Mucosa of gallbladder (tissue), 1 donor: ENCODE results near the gene SIN3A. TPM values are rescaled to one million over a fixed set of nuclear protein-coding genes. Genes with fewer than 3 reads are reported as not detected.
A peak's percentile ranks its signal among the peaks of the same experiment; 100 is the strongest.

Source experiments
- DNase-seq: peaks from one replicate; pipeline ENCODE4 v3.0.0-alpha.2; 2020; ENCODE audit warnings: low spot score
- total RNA-seq: library from RNA; stranded (reverse); gene quantifications from one replicate; pipeline ENCODE4 v1.2.1, GENCODE V29; 2021
- donor health status: DM: no; HTN: no; CAD: no.

Gene SIN3A
- total RNA-seq, 1 donor from 2014 or later: 65.5 TPM

DNA sequence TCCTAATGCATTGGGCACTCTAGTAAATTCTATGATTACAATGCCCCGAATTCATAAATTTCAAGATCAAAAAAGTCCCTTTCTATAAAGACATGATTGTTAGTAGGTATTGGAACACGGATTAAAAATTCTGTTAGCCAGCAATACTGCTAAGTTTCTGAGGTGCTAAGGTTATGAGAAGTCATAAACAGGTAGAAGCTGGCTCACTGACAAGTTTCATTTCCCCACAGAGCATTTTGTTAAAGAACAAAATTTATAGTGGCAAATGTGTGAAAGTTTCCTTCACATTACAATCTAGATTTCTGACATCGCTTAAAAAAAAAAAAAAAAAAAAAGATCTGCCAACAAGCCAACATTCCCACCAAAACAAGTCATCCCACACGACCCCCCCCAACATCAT, 70.7 kb downstream of the SIN3A start:
- DNase-seq: no peak

DNA sequence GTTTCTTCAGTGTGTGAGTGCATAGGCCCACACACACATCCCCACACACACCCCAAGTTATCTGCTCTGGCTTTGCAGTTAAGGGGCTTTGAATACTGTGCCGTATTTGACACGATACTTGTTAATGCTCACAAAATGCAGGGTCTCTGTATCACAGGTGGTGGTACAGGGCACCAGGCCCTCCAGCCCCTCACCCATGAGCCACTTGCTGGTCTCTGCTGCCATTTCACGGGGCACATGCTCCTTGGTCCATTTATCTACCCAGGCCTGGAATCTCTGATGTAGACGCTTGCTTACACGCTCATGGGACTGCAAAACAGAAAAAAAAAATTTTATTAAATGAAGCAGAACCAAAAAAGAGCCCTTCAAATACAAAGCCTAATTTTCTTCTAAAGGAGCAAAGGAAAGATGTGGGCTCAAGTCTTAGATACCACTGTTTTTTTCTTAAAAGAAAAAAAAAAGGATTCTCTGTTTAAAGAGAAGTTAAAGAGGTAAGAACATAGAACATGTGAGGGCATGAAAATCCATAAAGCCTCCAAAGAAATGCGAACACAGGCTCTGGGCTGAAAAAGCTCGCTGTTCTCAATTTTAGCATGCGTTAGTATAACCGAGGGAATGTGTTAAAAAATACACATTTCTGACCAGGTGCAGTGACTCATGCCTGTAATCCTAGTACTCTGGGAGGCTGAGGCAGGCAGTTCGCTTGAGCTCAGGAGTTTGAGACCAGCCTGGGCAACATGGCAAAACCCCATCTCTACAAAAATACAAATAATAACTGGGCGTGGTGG, 79.4 kb downstream of the SIN3A start:
- no peak for DNase-seq

DNA sequence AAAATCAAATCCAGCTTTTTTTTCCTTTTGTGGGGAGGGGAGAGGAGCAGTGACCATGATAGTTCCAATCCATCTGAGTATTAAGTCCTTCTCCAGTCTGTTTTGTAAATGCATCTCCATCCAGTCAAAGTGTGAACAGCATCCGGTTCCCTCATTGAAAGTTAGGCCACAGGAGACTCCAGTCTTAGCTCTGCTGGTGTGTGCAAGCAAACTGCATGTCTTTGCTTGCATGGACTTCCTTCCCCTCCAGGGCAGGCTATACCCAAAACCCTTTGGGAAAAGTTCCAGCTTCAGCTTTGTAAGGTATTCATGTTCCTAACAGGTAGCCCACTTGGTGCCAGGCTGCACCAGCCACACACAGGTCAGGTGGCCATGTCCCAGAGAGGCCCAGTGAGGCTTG, 80.0 kb downstream of the SIN3A start:
- no peak for DNase-seq

DNA sequence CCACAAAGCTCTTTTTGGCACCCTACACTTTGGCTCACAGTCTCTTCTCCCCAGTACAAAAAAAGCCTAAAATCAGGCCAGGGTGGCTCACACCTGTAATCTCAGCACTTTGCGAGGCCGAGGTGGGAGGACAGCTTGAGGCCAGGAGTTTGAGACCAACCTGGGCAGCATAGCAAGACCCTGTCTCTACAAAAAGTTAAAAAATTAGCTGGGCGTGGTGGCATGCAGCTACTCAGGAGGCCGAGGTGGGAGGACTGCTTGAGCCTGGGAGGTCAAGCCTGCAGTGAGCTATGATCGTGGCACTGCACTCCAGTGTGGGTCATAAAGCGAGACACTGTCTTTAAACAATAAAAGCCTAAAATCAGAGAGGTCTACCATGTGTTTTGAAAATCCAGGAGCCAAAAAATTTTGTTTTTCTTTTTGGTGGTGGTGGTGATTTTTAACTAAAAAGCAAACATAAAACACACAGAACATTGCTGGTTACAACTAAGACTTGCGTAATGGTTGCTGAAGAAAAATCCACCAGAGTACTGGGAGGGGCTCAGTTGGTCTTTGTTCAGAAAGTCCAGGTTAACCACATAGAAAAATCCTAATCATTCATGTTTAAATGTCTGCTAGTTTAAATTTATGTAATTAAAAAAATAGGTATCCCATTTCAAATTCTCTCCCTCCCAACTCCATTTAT, 81.5 kb downstream of the SIN3A start:
- no peak for DNase-seq

DNA sequence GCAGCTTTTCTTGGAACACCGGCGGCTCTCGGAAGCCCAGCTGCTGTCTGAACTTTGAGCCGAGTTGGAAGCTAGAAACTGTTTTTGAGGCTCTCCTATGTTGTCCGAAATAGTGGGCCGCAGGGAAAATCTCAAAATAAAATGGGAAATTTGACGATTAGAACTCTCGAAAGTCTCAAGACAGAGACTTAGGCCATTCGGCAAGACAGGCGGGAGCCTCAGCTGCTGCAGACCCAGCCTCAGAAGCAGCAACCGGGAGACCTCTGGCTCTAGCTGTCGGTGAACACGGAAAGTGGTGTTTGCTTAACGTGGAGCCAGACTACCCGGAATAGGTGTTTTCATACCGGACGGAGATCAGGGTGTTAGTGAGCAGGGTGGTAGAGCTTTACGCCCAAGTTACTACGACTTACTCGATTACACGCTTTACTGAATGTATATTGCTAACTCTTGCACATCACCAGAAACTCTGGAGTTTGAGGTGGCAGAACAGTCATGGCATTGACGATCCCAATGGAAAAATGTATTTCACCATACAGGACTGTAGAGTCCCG, 82.7 kb downstream of the SIN3A start:
- DNase-seq: no peak

DNA sequence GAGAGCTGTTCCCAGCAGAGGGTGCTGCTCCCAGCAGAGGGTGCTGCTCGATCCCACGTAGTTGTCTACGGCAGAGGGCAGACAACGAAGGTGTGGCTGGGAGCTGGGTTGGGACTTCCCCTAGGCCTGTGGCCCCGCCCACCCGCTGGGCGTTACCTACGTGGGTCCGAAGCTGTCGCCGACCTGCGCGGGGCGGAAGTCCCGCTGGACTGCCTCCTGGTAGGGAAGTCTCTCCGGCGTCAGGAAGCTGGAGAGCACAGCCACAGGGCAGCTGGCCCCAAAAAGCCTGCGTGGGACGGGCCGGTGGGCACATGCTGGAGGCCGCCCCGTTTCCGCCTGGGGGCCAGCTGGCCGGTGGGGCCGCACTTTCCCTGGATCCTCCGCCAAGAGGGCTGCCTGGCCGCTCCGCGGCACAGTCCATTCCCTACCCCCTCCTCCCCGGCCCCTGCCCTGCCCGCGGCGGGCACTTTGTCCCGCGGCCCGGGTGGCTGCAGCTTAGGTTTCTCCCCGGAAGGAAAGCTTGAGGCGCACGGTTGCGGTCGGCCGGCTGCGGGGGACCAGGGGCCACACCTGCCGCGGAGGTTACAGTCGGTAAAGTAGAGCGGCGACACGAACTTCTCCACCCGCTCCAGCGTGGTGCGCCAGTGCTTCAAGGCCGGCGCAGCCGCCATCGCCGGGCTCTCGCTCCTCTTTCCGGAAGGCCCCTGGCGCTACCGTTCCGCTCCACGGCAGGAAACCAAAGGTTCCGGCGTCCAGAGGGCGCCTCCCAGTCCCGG, 83.4 kb downstream of the SIN3A start, which contains the start of gene MAN2C1:
MAN2C1 (minus strand) TSS at position 695 of the 776 bp plus-strand sequence; CDS start at position 671, 24 bp downstream.
- peak; percentile 95 for DNase-seq

DNA sequence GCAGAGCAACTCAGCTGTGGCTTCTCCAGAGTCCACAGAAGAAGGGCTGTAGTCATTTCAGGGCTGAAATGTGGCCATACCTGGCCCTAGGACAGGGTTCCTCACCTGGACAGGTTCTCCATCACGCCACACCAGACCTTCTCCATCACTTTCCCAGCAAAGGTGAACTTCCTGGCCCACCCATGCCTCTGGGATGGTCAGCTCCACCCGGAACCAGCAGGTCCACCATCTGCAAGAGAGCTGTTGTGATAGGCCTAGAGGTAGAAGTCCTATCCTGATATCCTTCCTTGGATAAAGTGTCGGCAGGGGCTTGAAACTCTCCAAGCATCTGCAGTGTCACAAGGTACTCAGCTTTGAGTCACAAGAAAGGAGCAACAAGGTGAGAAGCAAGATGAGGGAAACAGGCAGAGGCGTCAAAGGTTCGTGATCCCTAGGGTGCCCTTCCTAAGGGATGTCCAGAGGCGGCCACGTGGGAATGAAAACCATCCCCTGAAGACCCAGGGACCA, 84.0 kb downstream of the SIN3A start:
- no peak for DNase-seq

DNA sequence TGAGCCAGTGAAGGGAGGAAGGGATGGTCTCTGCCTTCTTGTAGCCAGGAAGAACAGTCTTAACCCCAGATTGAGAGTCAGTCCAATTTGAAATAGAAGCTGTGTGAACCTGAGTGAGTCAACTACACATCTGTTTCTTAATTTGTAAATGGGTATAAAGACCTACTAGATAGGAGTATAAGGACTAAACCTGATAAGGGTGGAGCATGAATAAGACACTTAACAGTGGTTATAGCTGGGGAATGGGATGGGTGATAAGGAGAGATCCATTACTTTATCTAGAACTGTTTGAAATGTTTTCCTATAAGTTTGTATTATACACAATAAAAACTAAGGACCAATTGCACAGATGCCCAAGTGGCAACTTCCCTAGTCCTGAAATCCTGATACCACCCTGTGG, 84.5 kb downstream of the SIN3A start:
- DNase-seq: no peak

DNA sequence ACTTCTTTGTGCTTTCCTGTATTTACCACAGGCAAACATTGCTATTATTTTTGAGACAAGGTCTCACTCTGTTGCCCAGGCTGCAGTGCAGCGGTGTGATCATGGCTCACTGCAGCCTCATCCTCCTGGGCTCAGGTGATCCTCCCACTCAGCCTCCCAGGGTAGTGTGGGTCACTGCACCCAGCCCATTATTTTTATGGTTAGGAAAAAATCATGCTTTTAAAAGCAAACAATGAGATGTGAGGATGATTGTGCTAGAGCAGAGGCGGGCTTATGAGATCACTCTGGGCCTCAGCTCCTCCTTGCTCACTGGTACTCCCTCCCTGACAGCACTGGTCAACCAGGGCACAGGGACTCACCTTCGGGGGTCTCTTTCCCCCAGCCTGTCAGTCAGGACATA, 85.3 kb downstream of the SIN3A start:
- no peak for DNase-seq

DNA sequence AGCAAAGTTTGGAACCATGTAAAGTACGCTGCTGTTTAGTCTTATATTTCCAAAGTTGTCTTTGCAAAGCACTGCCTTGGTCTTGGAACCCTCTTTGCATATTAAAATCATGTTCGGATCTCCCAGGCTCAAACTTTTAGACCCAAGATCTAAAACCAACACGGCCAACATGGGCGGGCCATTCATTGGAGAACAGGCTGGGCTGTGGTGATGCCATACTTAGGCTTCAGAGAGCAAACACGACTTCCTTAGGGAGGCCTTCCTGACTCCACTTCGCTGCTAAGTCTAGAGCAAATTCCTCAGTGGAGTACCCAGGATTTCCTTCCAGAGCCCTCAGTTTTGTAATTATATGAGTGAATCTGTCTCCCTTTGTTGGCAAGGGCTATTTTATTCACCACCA, 86.6 kb downstream of the SIN3A start:
- DNase-seq: no peak

DNA sequence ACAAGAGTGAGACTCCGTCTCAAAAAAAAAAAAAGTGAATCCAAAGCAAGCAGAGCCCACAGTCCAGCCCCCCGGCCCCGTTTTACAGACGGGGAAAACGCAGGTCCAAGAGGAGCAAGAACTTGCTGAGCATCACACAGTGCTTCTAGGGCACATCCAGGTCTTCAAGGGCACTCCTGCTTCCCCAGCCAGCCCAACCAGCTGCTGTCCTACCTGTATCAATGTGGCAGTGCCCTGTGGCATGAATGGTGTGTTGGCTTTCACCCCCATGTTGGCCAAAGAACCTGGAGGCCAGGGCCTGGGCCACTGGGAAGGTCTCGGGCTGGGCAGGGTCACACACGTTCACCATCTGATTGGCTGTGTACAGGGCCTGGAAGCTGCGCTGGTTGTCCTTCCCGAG, 87.7 kb downstream of the SIN3A start:
- DNase-seq: no peak

DNA sequence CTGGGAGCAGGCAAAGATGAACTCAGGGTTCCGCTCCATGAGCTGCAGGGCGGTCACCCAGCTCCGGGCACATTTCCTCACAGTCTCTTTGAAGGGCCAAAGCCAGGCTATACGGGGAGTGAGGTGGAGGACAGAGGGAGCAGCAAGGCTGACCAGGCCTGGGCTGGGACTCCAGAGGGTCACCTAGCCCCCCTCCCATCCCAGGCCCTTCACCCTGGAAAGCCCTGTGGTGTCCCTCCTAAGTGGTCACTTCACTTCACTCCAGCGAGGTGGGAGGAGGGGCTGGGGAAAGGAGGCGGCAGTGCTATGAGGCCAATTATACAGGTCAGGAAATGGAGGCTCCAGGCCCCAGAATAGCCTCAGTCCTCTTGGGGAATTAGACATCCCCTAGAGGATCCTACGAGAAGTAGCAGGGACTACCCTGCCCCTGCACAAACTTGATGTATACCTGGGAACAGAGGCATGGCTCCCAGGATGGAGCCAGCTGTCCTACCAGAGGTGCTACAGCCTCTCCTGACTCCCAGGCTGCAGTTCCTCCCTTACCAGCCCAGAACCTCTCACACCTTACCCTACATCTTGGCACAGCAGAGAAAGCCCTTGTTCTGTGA, 88.7 kb downstream of the SIN3A start:
- no peak for DNase-seq

DNA sequence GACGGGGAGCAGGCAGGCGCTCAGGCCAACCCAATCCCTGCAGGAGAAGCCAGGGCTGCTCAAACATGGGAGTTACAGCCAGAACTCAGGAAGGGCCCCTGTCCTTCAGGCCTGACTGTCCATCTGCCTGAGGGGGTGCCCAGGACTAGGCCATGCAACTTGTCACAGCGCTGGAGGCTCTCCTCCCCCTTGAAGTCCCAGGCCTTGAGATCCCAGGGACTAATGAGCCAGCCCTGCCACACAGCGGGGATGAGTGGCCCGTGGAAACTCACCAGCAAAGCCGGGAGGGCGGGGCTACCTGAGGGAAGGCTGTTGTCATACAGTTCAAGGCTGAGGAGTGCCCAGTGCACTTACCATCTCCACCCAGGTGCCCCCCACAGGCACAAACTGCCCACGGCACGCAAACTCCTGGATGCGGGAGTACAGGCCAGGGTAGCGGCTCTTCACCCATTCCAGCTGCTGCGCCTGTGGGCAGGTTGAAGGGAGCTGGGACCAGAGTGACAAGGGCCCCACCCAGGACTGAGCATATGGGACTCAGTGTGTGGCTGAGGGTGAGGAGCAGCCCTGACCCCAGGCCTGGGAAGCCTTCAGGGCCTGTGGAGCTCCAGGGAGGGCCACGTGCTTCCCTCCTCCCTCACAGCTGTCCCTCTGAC, 89.4 kb downstream of the SIN3A start:
- no peak for DNase-seq

DNA sequence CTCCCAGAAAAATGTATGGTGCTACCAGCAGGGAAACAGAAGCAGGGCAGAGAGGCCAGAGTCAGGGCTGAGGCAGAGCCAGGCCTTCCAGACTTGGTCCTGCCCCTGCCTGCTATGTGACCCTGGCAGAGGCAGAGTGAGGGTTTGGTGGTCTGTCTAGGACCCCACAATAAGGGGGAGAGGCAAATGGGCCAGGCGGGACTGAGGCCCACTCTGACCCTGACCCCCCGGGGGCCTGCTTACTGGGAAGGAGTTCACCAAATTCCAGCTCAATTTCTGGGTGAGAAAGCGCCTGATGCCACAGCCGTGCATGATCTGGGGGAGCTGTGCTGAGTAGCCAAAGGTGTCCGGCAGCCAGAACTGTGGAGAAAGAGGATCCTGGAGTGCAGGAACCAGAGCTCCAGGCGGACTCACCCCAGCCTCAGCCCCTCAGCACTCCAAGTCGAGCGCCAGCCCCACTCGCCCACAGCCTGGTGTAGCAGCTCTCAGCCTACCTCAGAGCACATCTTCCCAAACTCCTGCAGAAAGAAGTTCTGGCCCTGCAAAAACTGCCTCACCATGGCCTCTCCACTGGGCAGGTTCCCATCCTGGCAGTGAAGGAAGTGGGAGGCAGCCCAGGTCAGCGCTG, 90.0 kb downstream of the SIN3A start:
- DNase-seq: no peak

DNA sequence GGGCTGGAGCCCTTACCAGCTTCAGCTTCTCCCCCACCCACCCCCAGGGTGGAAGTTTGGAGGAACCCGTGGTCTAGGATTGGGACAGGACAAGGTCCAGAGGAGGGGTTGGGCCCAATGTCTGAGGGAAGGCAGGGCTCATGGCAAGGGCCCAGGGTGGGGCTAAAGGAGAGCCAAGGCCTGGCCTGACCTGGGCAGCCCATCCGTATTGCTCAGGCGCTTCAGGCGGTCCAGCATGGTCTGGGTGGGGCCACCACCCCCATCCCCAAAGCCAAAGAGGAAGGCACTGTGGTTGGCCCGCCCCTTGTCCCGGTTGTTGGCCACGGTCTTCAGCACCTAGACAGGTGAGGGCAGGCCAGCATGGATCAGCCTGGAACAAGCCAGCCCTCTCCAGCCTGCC, 90.6 kb downstream of the SIN3A start:
- DNase-seq: no peak

DNA sequence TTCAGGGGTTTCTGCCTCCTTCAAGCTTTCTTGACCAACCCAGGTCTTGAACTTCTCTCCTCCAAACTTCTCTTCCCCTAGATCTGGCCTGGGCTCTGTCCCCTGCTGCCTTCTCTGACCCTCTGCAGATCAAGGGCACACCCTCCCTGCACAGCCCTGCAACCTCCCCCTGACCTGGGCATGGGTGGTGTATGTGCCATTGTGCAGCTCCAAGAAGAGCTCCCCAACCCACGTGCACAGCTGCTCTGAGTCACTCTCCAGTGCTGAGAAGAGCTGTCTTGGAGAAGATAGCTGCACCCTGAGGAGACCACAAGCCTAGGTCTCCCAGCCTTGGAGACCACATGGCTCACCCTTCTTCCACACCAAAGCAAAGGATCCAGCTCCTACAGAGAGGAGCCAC, 91.1 kb downstream of the SIN3A start:
- no peak for DNase-seq

DNA sequence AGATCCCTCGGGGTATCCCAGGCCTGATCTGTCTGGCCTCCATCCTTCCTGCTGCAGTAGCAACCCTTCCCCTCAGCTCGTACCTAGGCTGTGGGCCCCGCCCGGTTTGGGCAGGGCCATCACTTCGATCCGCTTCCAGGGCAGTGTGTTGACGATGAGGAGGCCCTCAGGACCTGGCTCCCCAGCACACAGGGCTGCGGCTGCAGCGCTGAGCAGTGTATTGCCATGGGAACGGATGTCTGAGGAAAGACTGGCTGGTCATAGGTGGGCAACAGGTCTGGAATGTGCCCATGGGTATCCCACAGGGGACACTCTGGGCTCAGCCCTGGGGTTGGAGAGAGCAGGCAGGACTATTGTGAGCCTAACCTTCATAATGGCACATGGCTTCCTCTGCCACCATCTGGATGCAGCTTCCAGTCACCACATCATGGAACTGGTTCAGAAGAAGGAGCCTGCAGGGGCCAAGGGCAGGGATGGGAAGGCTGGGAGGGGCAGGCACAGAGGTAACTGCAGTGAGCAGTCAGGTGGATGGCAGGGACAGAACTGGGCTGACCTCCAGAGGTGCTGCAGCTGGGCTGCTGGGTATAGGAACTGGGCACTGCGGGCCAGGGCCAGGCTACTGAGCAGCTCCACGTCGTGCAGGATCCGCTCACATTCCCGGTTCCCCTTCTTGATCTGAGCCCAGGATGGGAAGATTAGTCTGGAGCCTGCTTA, 91.8 kb downstream of the SIN3A start:
- DNase-seq: no peak

DNA sequence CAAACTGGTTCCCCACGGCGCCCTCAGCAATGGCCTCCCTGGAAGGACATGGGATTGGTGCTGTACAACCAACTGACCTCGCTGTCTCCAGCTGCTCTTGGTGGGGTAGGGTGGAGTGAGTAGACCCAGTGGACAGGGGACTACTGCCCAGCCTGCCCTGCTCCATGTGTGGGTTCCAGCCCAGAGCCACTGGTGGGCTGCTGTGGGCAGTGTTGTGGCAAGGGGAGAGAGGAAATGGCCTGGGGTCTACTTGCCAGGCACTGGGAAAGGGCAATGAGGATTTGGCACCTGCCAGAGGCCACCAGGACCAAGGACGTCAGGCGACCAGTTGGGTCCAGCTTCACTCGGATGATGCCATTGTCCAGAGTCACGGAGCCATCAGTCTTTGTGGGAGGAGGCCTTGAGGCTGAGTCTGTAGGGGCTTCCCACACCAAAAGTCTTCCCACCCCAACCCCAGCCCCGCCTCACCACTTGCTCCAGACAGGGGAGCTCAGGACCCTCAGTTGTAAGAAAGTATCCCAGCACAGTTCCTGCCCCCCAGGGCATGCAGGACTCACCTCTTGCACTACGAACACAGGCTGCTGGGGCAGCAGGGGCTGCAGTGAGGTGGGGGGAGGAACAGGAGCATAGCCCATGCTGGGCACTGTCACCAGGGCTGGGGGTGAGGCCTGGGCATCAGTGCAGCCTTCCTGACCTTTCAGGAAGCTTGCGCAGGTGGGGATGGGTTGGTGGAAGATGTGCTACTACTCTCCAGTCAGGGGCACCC, 92.5 kb downstream of the SIN3A start:
- DNase-seq: no peak

DNA sequence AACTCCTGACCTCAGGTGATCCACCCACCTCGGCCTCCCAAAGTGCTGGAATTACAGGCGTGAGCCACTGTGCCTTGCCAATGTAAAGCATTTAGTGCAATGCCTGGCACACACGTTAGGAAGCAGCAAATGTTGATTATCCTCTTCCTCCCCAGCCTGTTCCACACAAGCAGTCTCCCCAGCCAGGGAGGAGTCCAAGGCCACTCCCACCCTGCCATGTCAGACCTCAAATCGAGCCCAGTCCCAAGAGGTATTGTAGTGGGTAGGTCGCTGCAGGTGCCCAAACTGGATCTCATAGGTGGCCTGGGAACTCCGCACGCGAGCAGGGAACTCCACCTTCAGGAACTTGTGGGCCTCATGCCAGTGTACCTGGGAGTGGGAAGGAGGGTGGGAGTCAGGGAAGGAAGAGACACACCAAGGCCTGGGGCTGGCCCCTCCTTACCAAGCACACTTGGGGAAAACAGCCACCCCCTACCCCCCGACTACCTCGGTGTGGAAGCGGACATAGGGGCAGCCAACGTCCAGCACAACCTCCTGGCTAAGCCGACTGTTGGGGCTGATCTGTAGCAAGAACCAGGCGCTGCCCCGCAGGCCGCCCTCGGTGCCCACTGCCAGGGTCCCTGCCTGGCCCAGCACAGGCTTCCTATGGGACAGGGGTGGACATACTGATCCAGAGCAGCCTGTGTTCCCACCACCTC, 93.4 kb downstream of the SIN3A start:
- no peak for DNase-seq
